NCI-H446 (cell line): ENCODE results near the gene INPP5D.
"Not testable (repeated sequence)": the region's sequence is repeated elsewhere in the genome, so short reads cannot be mapped to it uniquely, and the experiment has no call there.

Experiments
- DNase-seq, 2 experiments: peaks; one replicate each; lab custom pipeline; 2025; lab: John Stamatoyannopoulos, UW

INPP5D gene

GRCh38 chr2:233116946-233117345, 56.8 kb downstream of the INPP5D start:
- no peak for DNase-seq

- DNase-seq, result no peak
These were observed 57.2 kb downstream of the INPP5D start for GRCh38 chr2:233117351-233117750.

- DNase-seq, result no peak
These were observed 57.9 kb downstream of the INPP5D start for GRCh38 chr2:233117811-233118647.

GRCh38 chr2:233118648-233119000, 58.5 kb downstream of the INPP5D start:
- no peak for DNase-seq

GRCh38 chr2:233119123-233119522, 59.0 kb downstream of the INPP5D start:
- DNase-seq, result no peak

- no peak for DNase-seq
These were observed 59.7 kb downstream of the INPP5D start for GRCh38 chr2:233119806-233120205.

- no peak for DNase-seq
These were observed 60.3 kb downstream of the INPP5D start for GRCh38 chr2:233120459-233120858.

GRCh38 chr2:233121856-233122255, 61.7 kb downstream of the INPP5D start:
- DNase-seq, result no peak

- DNase-seq, result no peak
These were observed 62.4 kb downstream of the INPP5D start for GRCh38 chr2:233122541-233122940.

GRCh38 chr2:233123576-233123975, 63.4 kb downstream of the INPP5D start:
- not testable (repeated sequence) for DNase-seq

GRCh38 chr2:233124421-233125080, 64.4 kb downstream of the INPP5D start:
- DNase-seq, result no peak

- no peak for DNase-seq
These were observed 65.4 kb downstream of the INPP5D start for GRCh38 chr2:233125455-233126065.

GRCh38 chr2:233129351-233129978, 69.3 kb downstream of the INPP5D start:
- DNase-seq, result no peak

GRCh38 chr2:233130024-233130423, 69.9 kb downstream of the INPP5D start:
- DNase-seq, result no peak

GRCh38 chr2:233130481-233131020, 70.4 kb downstream of the INPP5D start:
- DNase-seq, result no peak

GRCh38 chr2:233131936-233132720, 72.0 kb downstream of the INPP5D start:
- no peak for DNase-seq

- no peak for DNase-seq
These were observed 73.1 kb downstream of the INPP5D start for GRCh38 chr2:233133239-233133638.

- no peak for DNase-seq
These were observed 75.3 kb downstream of the INPP5D start for GRCh38 chr2:233135421-233135820.

GRCh38 chr2:233137040-233137439, 76.9 kb downstream of the INPP5D start:
- no peak for DNase-seq

GRCh38 chr2:233140077-233140585, 80.0 kb downstream of the INPP5D start:
- DNase-seq, result no peak

- DNase-seq, result no peak
These were observed 80.8 kb downstream of the INPP5D start for GRCh38 chr2:233140978-233141377.
